Stimulated activated CD8-positive, alpha-beta memory T cell treated with anti-CD3 and anti-CD28 coated beads, Interleukin-12 subunit alpha, Interleukin-12 subunit beta, amount 100 ng/mL, for 4 hours (primary cell): ENCODE results near the gene KANSL1.
"Not testable (repeated sequence)": the region's sequence is repeated elsewhere in the genome, so short reads cannot be mapped to it uniquely, and the experiment has no call there.

Experiments
- DNase-seq: peaks from one replicate; pipeline ENCODE4 v3.0.0-alpha.2; 2020; ENCODE audit warnings: low read depth

KANSL1 gene

GRCh38 chr17:46117117-46117516 lies 76.1 kb downstream of the KANSL1 start:
- DNase-seq, result no peak

- DNase-seq, result no peak
These were observed 77.5 kb downstream of the KANSL1 start for GRCh38 chr17:46115699-46116098.

GRCh38 chr17:46111236-46111635 lies 82.0 kb downstream of the KANSL1 start:
- not testable (repeated sequence) for DNase-seq

GRCh38 chr17:46110219-46110618 lies 83.0 kb downstream of the KANSL1 start:
- no peak for DNase-seq

GRCh38 chr17:46109603-46110189 lies 83.5 kb downstream of the KANSL1 start:
- no peak for DNase-seq

GRCh38 chr17:46108550-46109110 lies 84.6 kb downstream of the KANSL1 start:
- DNase-seq, result no peak

- DNase-seq, result no peak
These were observed 85.1 kb downstream of the KANSL1 start for GRCh38 chr17:46108120-46108519.

GRCh38 chr17:46106966-46107644 lies 86.1 kb downstream of the KANSL1 start:
- DNase-seq, result no peak

GRCh38 chr17:46102806-46103205 lies 90.4 kb downstream of the KANSL1 start:
- DNase-seq, result not testable (repeated sequence)

GRCh38 chr17:46101785-46102617 lies 91.2 kb downstream of the KANSL1 start:
- DNase-seq, result not testable (repeated sequence)

GRCh38 chr17:46100590-46100989 lies 92.6 kb downstream of the KANSL1 start:
- DNase-seq, result no peak

GRCh38 chr17:46099865-46100264 lies 93.4 kb downstream of the KANSL1 start:
- DNase-seq, result no peak

- no peak for DNase-seq
These were observed 95.7 kb downstream of the KANSL1 start for GRCh38 chr17:46097497-46097896.

- DNase-seq, result no peak
These were observed 100.2 kb downstream of the KANSL1 start for GRCh38 chr17:46092991-46093390.

- no peak for DNase-seq
These were observed 102.4 kb downstream of the KANSL1 start for GRCh38 chr17:46090871-46091270.

- DNase-seq, result no peak
These were observed 103.8 kb downstream of the KANSL1 start for GRCh38 chr17:46089389-46089965.

GRCh38 chr17:46088595-46088994 lies 104.6 kb downstream of the KANSL1 start:
- DNase-seq, result no peak

GRCh38 chr17:46087871-46088270 lies 105.4 kb downstream of the KANSL1 start:
- not testable (repeated sequence) for DNase-seq

GRCh38 chr17:46086821-46087220 lies 106.4 kb downstream of the KANSL1 start:
- DNase-seq, result no peak

GRCh38 chr17:46085522-46085921 lies 107.7 kb downstream of the KANSL1 start:
- DNase-seq, result no peak

GRCh38 chr17:46082257-46082656 lies 111.0 kb downstream of the KANSL1 start:
- no peak for DNase-seq

- DNase-seq, result no peak
These were observed 112.3 kb downstream of the KANSL1 start for GRCh38 chr17:46081018-46081320.
